22Rv1 (cell line): ENCODE data around the gene TEX2.

Experiments used
- ZFX ChIP-seq: fragments of 450-650 bp; IDR thresholded peaks from 2 replicates; pipeline ENCODE4 v1.6.1; 2017; ENCODE audit warnings: antibody characterized with exemption, borderline replicate concordance
- TF ChIP-seq, protein P1 (sequence below): fragments of 450-650 bp; IDR thresholded peaks from 2 replicates; pipeline ENCODE4 v1.5.1; 2017; ENCODE audit warnings: mild to moderate bottlenecking

DNA sequence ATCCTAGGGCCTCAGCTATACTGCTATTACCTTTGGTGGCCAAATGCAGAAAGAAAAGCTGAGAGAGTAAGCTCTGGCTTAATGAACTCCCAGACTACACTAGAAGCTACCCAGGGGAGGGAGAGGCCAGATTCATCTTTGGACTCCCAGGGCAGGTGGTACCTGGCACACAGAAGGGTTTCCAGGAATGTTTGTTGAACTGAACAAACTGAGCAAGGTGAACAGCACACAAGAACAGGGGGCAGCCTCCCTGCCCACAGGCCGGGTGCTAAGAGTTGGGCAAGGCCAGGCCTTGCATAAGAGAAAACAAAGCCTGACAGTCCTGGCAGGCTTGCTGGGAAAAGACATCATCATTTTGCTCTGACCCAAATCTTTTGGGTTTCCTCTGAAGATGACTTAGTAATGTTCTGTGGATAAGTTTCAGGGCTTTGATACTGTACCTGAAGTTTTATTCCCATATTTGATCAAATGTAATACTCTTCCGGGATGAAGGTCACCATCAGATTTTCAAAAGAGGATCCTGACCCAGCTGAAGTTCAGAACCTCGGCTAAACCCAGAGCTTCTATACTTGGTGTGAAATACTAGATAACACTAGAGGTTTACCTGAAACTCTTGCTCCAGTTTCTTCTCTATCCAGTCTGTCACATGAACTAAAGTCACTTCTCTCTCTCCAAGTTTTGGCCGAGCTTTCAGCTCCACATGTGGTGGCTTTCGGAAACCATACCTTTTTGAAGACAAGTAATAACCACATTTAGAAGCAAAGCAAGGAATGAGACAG, 112.6 kb downstream of the TEX2 start:
- no peak for TF ChIP-seq ZFX
- TF ChIP-seq, protein P1, sequence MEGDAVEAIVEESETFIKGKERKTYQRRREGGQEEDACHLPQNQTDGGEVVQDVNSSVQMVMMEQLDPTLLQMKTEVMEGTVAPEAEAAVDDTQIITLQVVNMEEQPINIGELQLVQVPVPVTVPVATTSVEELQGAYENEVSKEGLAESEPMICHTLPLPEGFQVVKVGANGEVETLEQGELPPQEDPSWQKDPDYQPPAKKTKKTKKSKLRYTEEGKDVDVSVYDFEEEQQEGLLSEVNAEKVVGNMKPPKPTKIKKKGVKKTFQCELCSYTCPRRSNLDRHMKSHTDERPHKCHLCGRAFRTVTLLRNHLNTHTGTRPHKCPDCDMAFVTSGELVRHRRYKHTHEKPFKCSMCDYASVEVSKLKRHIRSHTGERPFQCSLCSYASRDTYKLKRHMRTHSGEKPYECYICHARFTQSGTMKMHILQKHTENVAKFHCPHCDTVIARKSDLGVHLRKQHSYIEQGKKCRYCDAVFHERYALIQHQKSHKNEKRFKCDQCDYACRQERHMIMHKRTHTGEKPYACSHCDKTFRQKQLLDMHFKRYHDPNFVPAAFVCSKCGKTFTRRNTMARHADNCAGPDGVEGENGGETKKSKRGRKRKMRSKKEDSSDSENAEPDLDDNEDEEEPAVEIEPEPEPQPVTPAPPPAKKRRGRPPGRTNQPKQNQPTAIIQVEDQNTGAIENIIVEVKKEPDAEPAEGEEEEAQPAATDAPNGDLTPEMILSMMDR, result no peak
